ENCODE measurements around the gene TMPRSS13. TPM values are rescaled to one million over a fixed set of nuclear protein-coding genes. Genes with fewer than 3 reads are reported as not detected.

TMPRSS13 gene
- total and polyA plus RNA-seq, 7 donors = not detected

DNA sequence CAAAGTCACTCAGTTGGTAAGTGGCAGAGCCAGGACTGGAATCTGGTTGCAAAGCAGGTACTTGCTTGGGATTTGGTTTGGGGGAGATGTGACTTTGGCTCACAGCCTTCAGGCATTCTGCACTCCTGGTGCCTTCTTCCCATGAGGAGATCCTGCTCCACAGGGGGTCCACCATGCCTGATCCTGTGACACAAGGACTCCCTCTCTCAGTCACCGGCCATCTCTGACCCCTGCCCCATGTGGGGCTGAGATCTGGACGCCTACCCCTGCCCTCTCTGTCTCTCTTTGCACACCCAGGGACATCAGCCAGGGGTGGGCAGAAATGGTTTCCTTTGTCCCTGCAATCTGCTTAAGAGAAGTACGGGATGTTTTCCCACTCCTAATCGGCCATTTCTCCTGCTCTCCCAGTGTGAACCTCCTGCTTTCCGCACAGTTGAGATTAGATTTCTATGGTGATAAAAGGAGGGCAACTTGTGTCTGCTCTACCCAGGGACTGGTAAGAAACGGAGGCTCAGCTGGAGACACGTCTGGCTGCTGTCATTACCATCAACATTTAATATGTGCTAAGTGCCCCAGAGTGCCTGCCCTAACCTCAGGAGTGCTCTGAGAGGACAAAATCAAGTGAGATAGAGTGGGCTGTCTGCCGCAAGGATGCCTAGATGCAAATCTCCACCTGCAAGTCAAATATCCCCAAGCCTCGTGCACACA lies 41.6 kb downstream of the TMPRSS13 start:
- DNase-seq = peak in 1 of 2 donors; percentile 6
- H3K4me3 ChIP-seq = no peak overlapping the region
- WGBS, 3 donors = 82 to 89% (median 84%) methylated on average over 9 of the region's 9 CpGs
- TF ChIP-seq, protein P1, sequence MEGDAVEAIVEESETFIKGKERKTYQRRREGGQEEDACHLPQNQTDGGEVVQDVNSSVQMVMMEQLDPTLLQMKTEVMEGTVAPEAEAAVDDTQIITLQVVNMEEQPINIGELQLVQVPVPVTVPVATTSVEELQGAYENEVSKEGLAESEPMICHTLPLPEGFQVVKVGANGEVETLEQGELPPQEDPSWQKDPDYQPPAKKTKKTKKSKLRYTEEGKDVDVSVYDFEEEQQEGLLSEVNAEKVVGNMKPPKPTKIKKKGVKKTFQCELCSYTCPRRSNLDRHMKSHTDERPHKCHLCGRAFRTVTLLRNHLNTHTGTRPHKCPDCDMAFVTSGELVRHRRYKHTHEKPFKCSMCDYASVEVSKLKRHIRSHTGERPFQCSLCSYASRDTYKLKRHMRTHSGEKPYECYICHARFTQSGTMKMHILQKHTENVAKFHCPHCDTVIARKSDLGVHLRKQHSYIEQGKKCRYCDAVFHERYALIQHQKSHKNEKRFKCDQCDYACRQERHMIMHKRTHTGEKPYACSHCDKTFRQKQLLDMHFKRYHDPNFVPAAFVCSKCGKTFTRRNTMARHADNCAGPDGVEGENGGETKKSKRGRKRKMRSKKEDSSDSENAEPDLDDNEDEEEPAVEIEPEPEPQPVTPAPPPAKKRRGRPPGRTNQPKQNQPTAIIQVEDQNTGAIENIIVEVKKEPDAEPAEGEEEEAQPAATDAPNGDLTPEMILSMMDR (IDR thresholded peaks at IDR 0.05) = no peak
- no peak overlapping the region for H3K27ac ChIP-seq
- no peaks in the 10 kb centered on the region for H3K9me3 ChIP-seq
- intact Hi-C loops (cut with DNase I) = no loop called here
- H3K4me1 ChIP-seq = peaks cover 6% of the 10 kb centered on the region
- no peaks in the 10 kb centered on the region for H3K27me3 ChIP-seq (ENCODE audit: insufficient read depth in 3 of 3, low read length in 2 of 3)
- ATAC-seq = no peak
- no peaks in the 10 kb centered on the region for H3K36me3 ChIP-seq (ENCODE audit: insufficient read depth in 1 of 2, low read depth in 1 of 2)

DNA sequence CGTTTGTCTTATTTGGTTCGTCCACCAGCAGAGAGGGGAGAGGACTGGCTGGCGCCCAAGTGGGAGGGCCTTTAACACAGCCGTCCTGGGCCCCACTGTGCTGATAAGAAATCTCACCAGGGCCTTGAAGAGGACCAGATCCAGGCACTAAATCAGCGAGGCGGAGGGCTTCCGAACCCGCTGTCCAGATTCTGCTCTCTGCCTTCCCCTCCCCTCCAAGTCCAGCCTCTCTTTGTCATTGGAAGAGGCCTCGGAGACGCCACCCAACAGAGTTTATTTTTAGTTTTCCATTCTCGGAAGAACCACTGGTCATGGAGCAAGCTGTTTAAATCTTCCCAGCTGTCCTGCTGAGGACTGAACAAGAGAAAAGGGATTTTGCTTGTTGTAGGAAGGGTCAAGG lies 43.4 kb downstream of the TMPRSS13 start:
- no peaks in the 10 kb centered on the region for H3K9me3 ChIP-seq
- 9 to 13% (median 10%) methylated on average over 11 of the region's 11 CpGs for WGBS, 3 donors
- intact Hi-C loops (cut with DNase I) = no loop called here
- DNase-seq (peak; percentile 61 to 77), ATAC-seq (peak; percentile 71 to 93 (median 84))
- peaks cover 0 to 3% (median 2%) of the 10 kb centered on the region in 3 donors for H3K27me3 ChIP-seq (ENCODE audit: insufficient read depth in 3 of 3, low read length in 2 of 3)
- H3K27ac ChIP-seq = peak overlapping the region; percentile 55
- TF ChIP-seq, protein P1 (IDR thresholded peaks at IDR 0.05) = no peak
- no peaks in the 10 kb centered on the region for H3K36me3 ChIP-seq (ENCODE audit: insufficient read depth in 1 of 2, low read depth in 1 of 2)
- peak overlapping the region; percentile 46 for H3K4me3 ChIP-seq
- peaks cover 6% of the 10 kb centered on the region for H3K4me1 ChIP-seq

- H3K4me1 ChIP-seq = peaks cover 6% of the 10 kb centered on the region
- ATAC-seq (no peak), DNase-seq (no peak)
- H3K27me3 ChIP-seq (ENCODE audit: insufficient read depth in 3 of 3, low read length in 2 of 3) = peaks cover 0 to 8% (median 3%) of the 10 kb centered on the region in 3 donors
- H3K9me3 ChIP-seq = no peaks in the 10 kb centered on the region
- peak overlapping the region; percentile 55 for H3K27ac ChIP-seq
- H3K4me3 ChIP-seq = no peak overlapping the region
- 76 to 83% (median 79%) methylated on average over 7 of the region's 7 CpGs for WGBS, 3 donors
- TF ChIP-seq, protein P1 (IDR thresholded peaks at IDR 0.05) = no peak
- H3K36me3 ChIP-seq (ENCODE audit: insufficient read depth in 1 of 2, low read depth in 1 of 2) = no peaks in the 10 kb centered on the region
- intact Hi-C loops (cut with DNase I) = no loop called here
Observed at GRCh38 chr11:117884994-117885393, 44.2 kb downstream of the TMPRSS13 start.

DNA sequence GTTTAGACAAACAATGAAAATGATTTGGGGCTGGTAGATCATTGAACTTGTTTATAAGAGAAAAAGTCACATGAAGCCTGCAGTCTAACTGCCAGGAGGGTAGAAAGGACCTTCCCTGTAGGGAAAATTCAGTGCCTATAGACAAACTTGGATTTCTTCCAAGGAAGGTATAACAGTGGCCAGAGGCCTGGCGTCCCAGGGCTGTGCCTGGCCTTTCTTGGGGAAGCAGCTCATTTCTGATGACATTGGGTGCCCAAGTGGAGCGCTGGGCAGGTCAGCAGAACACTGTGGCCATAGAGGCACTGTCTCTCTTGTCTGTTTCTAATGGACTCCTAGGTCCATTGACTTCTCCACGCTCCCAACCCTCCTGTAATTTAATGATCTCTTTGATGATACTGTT lies 46.1 kb downstream of the TMPRSS13 start:
- Histone ChIP-seq H3K4me1 (peaks cover 6% of the 10 kb centered on the region), H3K9me3 (no peaks in the 10 kb centered on the region), H3K4me3 (no peak overlapping the region), H3K36me3 (ENCODE audit: insufficient read depth in 1 of 2, low read depth in 1 of 2) (no peaks in the 10 kb centered on the region), H3K27ac (no peak overlapping the region), H3K27me3 (ENCODE audit: insufficient read depth in 3 of 3, low read length in 2 of 3) (peaks cover 0 to 22% (median 7%) of the 10 kb centered on the region in 3 donors)
- DNase-seq (no peak), ATAC-seq (no peak)
- WGBS, 3 donors = 88 to 90% (median 89%) methylated on average over 3 of the region's 3 CpGs
- TF ChIP-seq, protein P1 (IDR thresholded peaks at IDR 0.05) = no peak
- intact Hi-C loops (cut with DNase I) = no loop called here

Data from psoas muscle (tissue), 8 donors.